GM12878 (cell line): ENCODE measurements around the gene METRNL. TPM values are rescaled to one million over a fixed set of nuclear protein-coding genes. Genes with fewer than 3 reads are reported as not detected.

Experiments used
- ATAC-seq: fragments of 200-7000 bp; cut with Tn5 transposase; 3 replicates; pipeline ENCODE4 v1.9.1; 2020; ENCODE audit warnings: mild to moderate bottlenecking, moderate library complexity
- BruUV-seq: library from RNA; stranded (reverse); fragments of 400-500 nt; replicated peaks from 2 replicates; lab custom pipeline; 2021; lab: Mats Ljungman, UMichigan
- CTCF ChIA-PET: fragments of 300-600 bp; sonication (Branson Sonifier 250); formaldehyde crosslinking; extraction: SDS; loops from one replicate; lab custom pipeline; 2021; ENCODE audit warnings: inconsistent platforms; lab: Yijun Ruan, JAX
- POLR2A ChIA-PET: fragments of 350-600 bp; formaldehyde crosslinking; extraction: SDS; loops from one replicate; lab custom pipeline; 2021; ENCODE audit warnings: inconsistent platforms; lab: Charles Lee
- RAD21 ChIA-PET: fragments of 300-600 bp; sonication (Branson Sonifier 250); formaldehyde crosslinking; loops from one replicate; lab custom pipeline; 2023; ENCODE audit warnings: antibody characterized with exemption; ENCODE audit not compliant: unreplicated experiment; lab: Charles Lee
- SMC1A ChIA-PET: fragments of 300-600 bp; sonication (Branson Sonifier 250); formaldehyde crosslinking; loops from one replicate; lab custom pipeline; 2023; ENCODE audit not compliant: unreplicated experiment, uncharacterized antibody; lab: Charles Lee
- DNase-seq: peaks from one replicate; pipeline ENCODE4 v3.0.0-alpha.2; 2011; ENCODE audit warnings: low read depth, low spot score
- FAIRE-seq: peaks from 3 replicates; lab custom pipeline; 2011; peaks lifted over from hg19 to GRCh38; lab: Jason Lieb, UNC
- H2AFZ ChIP-seq: 2 replicates; pipeline ENCODE4 v1.6.0; 2011; ENCODE audit warnings: low read depth, low read length, control low read depth; ENCODE audit not compliant: control insufficient read depth
- H3K27ac ChIP-seq: 2 replicates; pipeline ENCODE4 v1.5.1; 2011; ENCODE audit warnings: control low read depth; ENCODE audit not compliant: control insufficient read depth, insufficient read depth
- H3K27me3 ChIP-seq, 2 experiments: replicated peaks in 1 of 2; 2 replicates each; pipeline versions ENCODE4 v1.6.0 to v1.6.1; 2011; ENCODE audit warnings: low read length in 1 of 2; ENCODE audit not compliant: control insufficient read depth in 2 of 2, insufficient read depth in 2 of 2
- H3K36me3 ChIP-seq, 2 experiments: 2 replicates each; pipeline ENCODE4 v1.5.1; 2011; ENCODE audit warnings: low read length in 1 of 2; ENCODE audit not compliant: control insufficient read depth in 2 of 2, insufficient read depth in 2 of 2
- H3K4me1 ChIP-seq: 2 replicates; pipeline ENCODE4 v1.6.1; 2011; ENCODE audit warnings: mild to moderate bottlenecking, low read length, moderate library complexity, mixed read lengths; ENCODE audit not compliant: control insufficient read depth, insufficient read depth
- H3K4me2 ChIP-seq: 2 replicates; pipeline ENCODE4 v1.6.0; 2011; ENCODE audit warnings: control low read depth; ENCODE audit not compliant: control insufficient read depth, insufficient read depth
- H3K4me3 ChIP-seq: fragments of 200-600 bp; sonication (generic); 2 replicates; pipeline ENCODE4 v1.5.1; 2016
- H3K79me2 ChIP-seq: 2 replicates; pipeline ENCODE4 v1.6.0; 2011; ENCODE audit warnings: low read length; ENCODE audit not compliant: control insufficient read depth, insufficient read depth
- H3K9ac ChIP-seq: 2 replicates; pipeline ENCODE4 v1.8.0; 2011; ENCODE audit warnings: low read length, control low read depth, mixed read lengths; ENCODE audit not compliant: control insufficient read depth, insufficient read depth
- H3K9me3 ChIP-seq: replicated peaks from 3 replicates; pipeline ENCODE4 v1.5.1; 2011; ENCODE audit warnings: mild to moderate bottlenecking, low read length; ENCODE audit not compliant: control insufficient read depth, insufficient read depth
- H4K20me1 ChIP-seq: 2 replicates; pipeline ENCODE4 v1.6.0; 2011; ENCODE audit not compliant: control insufficient read depth, insufficient read depth
- BHLHE40 ChIP-seq, 2 experiments: fragments of 450-650 bp in 1 of 2; IDR thresholded peaks; 2 replicates each; pipeline ENCODE4 v1.6.1; 2011 to 2017; ENCODE audit warnings: low read depth in 2 of 2, borderline replicate concordance in 1 of 2, improper control_type of control experiment in 1 of 2, low read length in 1 of 2, mild to moderate bottlenecking in 1 of 2
- ETV6 ChIP-seq, 2 experiments: fragments of 450-650 bp in 1 of 2; IDR thresholded peaks in 1 of 2; conservative IDR thresholded peaks in 1 of 2; 2 replicates each; pipeline ENCODE4 v1.6.1; 2014; ENCODE audit warnings: antibody characterized with exemption in 1 of 2, borderline replicate concordance in 1 of 2, low read depth in 1 of 2, mild to moderate bottlenecking in 1 of 2, moderate library complexity in 1 of 2
- FOXM1 ChIP-seq: IDR thresholded peaks from 2 replicates; pipeline ENCODE4 v1.6.1; 2012; ENCODE audit warnings: low read depth, mild to moderate bottlenecking, inconsistent platforms, low read length, moderate library complexity
- KAT2A ChIP-seq: conservative IDR thresholded peaks from 2 replicates; pipeline ENCODE4 v1.6.1; 2011; ENCODE audit warnings: low read depth, low read length; ENCODE audit not compliant: control insufficient read depth
- MTA2 ChIP-seq: fragments of 450-650 bp; IDR thresholded peaks from 2 replicates; pipeline ENCODE4 v1.6.1; 2016; ENCODE audit warnings: low read depth, mild to moderate bottlenecking, moderate library complexity
- MTA3 ChIP-seq: IDR thresholded peaks from 2 replicates; pipeline ENCODE4 v1.6.1; 2012; ENCODE audit warnings: low read length, inconsistent platforms, borderline replicate concordance
- MYB ChIP-seq: fragments of 150-350 bp; IDR thresholded peaks from 2 replicates; pipeline ENCODE4 v1.6.1; 2014; ENCODE audit warnings: mild to moderate bottlenecking, low read depth, low read length, borderline replicate concordance
- POU2F2 ChIP-seq: IDR thresholded peaks from 3 replicates; pipeline ENCODE4 v1.6.1; 2011; ENCODE audit warnings: low read depth, mild to moderate bottlenecking, low read length, borderline replicate concordance
- RELA ChIP-seq: fragments of 450-650 bp; IDR thresholded peaks from 2 replicates; pipeline ENCODE4 v1.8.0; 2014; ENCODE audit warnings: borderline replicate concordance; ENCODE audit not compliant: partially characterized antibody
- SREBF2 ChIP-seq: IDR thresholded peaks from 2 replicates; pipeline ENCODE4 v1.6.1; 2012; ENCODE audit warnings: mild to moderate bottlenecking, low read length
- YBX1 ChIP-seq: fragments of 450-650 bp; IDR thresholded peaks from 2 replicates; pipeline ENCODE4 v1.6.1; 2016; ENCODE audit warnings: antibody characterized with exemption
- ZBTB33 ChIP-seq: fragments of 450-650 bp; IDR thresholded peaks from 2 replicates; pipeline ENCODE4 v1.6.1; 2017; ENCODE audit warnings: mild to moderate bottlenecking
- ZNF217 ChIP-seq: fragments of 450-650 bp; IDR thresholded peaks from 2 replicates; pipeline ENCODE4 v1.6.1; 2017; ENCODE audit warnings: antibody characterized with exemption, mild to moderate bottlenecking
- ZNF384 ChIP-seq: IDR thresholded peaks from 2 replicates; pipeline ENCODE4 v1.6.1; 2012; ENCODE audit warnings: low read depth, mild to moderate bottlenecking, low read length, improper control_type of control experiment, borderline replicate concordance
- WGBS: methylation state at CpG from one replicate; pipeline ENCODE4 v1.1.6; 2016; ENCODE audit warnings: low lambda C conversion rate; ENCODE audit not compliant: insufficient replicate concordance, insufficient coverage; ENCODE audit errors: missing lambda C conversion rate; 5-methylcytosine and 5-hydroxymethylcytosine counted together
- in situ Hi-C: fragments of 300-500 bp; cut with MboI; formaldehyde crosslinking; loops from 9 replicates; pipeline ENCODE4 v1.14.3; 2018; ENCODE audit warnings: mixed read lengths
- intact Hi-C: fragments of 100-400 bp; cut with micrococcal nuclease; formaldehyde crosslinking; loops from one replicate; pipeline ENCODE4 v1.14.2; 2022; ENCODE audit not compliant: unreplicated experiment
- polyA plus RNA-seq, 11 experiments: library from polyadenylated mRNA; depleted of rRNA in 4 of 11; unstranded in 6 of 11; stranded (reverse) in 5 of 11; fragments of >200 nt; fragmentation: Nextera tagmentation in 4 of 11; fragmentation: Illumina TruSeq in 1 of 11; extraction: Ambion mirVana in 4 of 11; extraction: Trizol in 1 of 11; gene quantifications; 1 replicate in 1 of 11; 2 replicates in 10 of 11; pipeline versions ENCODE4 v1.2.1 to v1.2.3, GENCODE V29; 2011 to 2016; ENCODE audit warnings: inconsistent platforms in 2 of 11, missing spikeins in 2 of 11, low read depth in 1 of 11
- total RNA-seq, 4 experiments: library from RNA; depleted of rRNA in 3 of 4; stranded (reverse); fragments of >200 nt in 3 of 4; fragmentation: Illumina TruSeq in 1 of 4; extraction: Trizol in 1 of 4; gene quantifications; 2 replicates each; pipeline versions ENCODE4 v1.2.1 to v1.2.3, GENCODE V29; 2013 to 2021
- TF ChIP-seq, protein P1 (sequence below): fragments of 450-650 bp; IDR thresholded peaks from 2 replicates; pipeline ENCODE4 v1.6.1; 2018; ENCODE audit warnings: borderline replicate concordance, mild to moderate bottlenecking; ENCODE audit not compliant: partially characterized antibody

Gene METRNL
- total and polyA plus RNA-seq, 10 of the 15 experiments (the other 5 are each of a cell fraction or from before 2014, with no cell fraction given) = 0.05 to 3.7 (median 0.48) TPM; not detected in 2

GRCh38 chr17:83106913-83107655, 27.7 kb downstream of the METRNL start:
- no peak overlapping the region for H3K27ac ChIP-seq
- H3K9me3 ChIP-seq = no peaks in the 10 kb centered on the region; the same call in 2 of the 3 replicates

More at GRCh38 chr17:83106913-83107655, 27.7 kb downstream of the METRNL start:
- Histone ChIP-seq H4K20me1 (no peaks in the 10 kb centered on the region), H3K4me3 (no peak overlapping the region), H3K9ac (no peak overlapping the region), H3K27me3 (no peaks in the 10 kb centered on the region), H3K4me2 (no peak overlapping the region), H2AFZ (no peak overlapping the region), H3K4me1 (no peaks in the 10 kb centered on the region), H3K36me3 (no peaks in the 10 kb centered on the region), H3K79me2 (no peaks in the 10 kb centered on the region)
- FAIRE-seq = no peak
- BruUV-seq = no TSS peak
- ChIA-PET RAD21 (no interaction called here), CTCF (no interaction called here), SMC1A (no interaction called here), POLR2A (no interaction called here)
- TF ChIP-seq YBX1 (no peak), ZBTB33 (no peak), ZNF384 (no peak), SREBF2 (no peak), ZNF217 (no peak), BHLHE40 (IDR thresholded peaks at IDR 0.05; ENCODE audit: borderline replicate concordance in 1 of 2, low read depth in 2 of 2, low read length in 1 of 2) (no peak), ETV6 (conservative IDR thresholded peaks at IDR 0.05 in 1 of 2, IDR thresholded peaks at IDR 0.05 in 1 of 2; ENCODE audit: borderline replicate concordance in 1 of 2, low read depth in 1 of 2) (no peak), KAT2A (no peak), FOXM1 (no peak), MYB (no peak), MTA3 (no peak), RELA (no peak), POU2F2 (no peak), MTA2 (no peak)
- TF ChIP-seq, protein P1, sequence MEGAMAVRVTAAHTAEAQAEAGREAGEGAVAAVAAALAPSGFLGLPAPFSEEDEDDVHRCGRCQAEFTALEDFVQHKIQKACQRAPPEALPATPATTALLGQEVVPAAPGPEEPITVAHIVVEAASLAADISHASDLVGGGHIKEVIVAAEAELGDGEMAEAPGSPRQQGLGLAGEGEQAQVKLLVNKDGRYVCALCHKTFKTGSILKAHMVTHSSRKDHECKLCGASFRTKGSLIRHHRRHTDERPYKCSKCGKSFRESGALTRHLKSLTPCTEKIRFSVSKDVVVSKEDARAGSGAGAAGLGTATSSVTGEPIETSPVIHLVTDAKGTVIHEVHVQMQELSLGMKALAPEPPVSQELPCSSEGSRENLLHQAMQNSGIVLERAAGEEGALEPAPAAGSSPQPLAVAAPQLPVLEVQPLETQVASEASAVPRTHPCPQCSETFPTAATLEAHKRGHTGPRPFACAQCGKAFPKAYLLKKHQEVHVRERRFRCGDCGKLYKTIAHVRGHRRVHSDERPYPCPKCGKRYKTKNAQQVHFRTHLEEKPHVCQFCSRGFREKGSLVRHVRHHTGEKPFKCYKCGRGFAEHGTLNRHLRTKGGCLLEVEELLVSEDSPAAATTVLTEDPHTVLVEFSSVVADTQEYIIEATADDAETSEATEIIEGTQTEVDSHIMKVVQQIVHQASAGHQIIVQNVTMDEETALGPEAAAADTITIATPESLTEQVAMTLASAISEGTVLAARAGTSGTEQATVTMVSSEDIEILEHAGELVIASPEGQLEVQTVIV = no peak
- intact Hi-C loops = no loop called here
- in situ Hi-C loops = no loop called here
- 42% methylated on average over 17 of the region's 17 CpGs for WGBS
- no peak for DNase-seq
- no peak for ATAC-seq
